Left ventricle myocardium inferior (tissue), 1 donor: ENCODE measurements around the gene DLEC1. TPM values are rescaled to one million over a fixed set of nuclear protein-coding genes. Genes with fewer than 3 reads are reported as not detected.

Source experiments
- DNase-seq: peaks from one replicate; pipeline ENCODE4 v3.0.0-alpha.2; 2020
- H3K27ac ChIP-seq: fragments of 200-600 bp; replicated peaks from 2 replicates; pipeline ENCODE4 v1.8.0; 2021
- H3K27me3 ChIP-seq: fragments of 200-600 bp; 2 replicates; pipeline ENCODE4 v1.8.0; 2021; ENCODE audit warnings: low read depth
- H3K36me3 ChIP-seq: fragments of 200-600 bp; 2 replicates; pipeline ENCODE4 v1.8.0; 2021
- H3K4me1 ChIP-seq: fragments of 200-600 bp; 2 replicates; pipeline ENCODE4 v1.8.0; 2021
- H3K4me3 ChIP-seq: fragments of 200-600 bp; 2 replicates; pipeline ENCODE4 v1.8.0; 2021; ENCODE audit warnings: mild to moderate bottlenecking, moderate library complexity
- H3K9me3 ChIP-seq: fragments of 200-600 bp; replicated peaks from 2 replicates; pipeline ENCODE4 v1.8.0; 2021
- CTCF ChIP-seq: fragments of 200-600 bp; IDR thresholded peaks from 2 replicates; pipeline ENCODE4 v1.8.0; 2021; ENCODE audit warnings: antibody characterized with exemption, mild to moderate bottlenecking, borderline replicate concordance
- intact Hi-C: fragments of 100-400 bp; cut with micrococcal nuclease; formaldehyde crosslinking; loops from one replicate; pipeline ENCODE4 v1.11.0; 2022
- total RNA-seq: library from RNA; stranded (reverse); fragmentation: NEBNext Ultra II Directional; extraction: Animal tissue kit (Norgen Biotek cat#: 25700); gene quantifications from one replicate; pipeline ENCODE4 v1.2.1, GENCODE V29; 2021
- donor health status: DM: no; HTN: yes; CAD: no; lungs with severe emphysema.

The DLEC1 gene
- total RNA-seq, 1 donor from 2014 or later: 0.08 TPM

GRCh38 chr3:38088126-38089078, 49.4 kb downstream of the DLEC1 start:
- no peak for TF ChIP-seq CTCF
- intact Hi-C loops: no loop called here
- Histone ChIP-seq H3K27ac (no peak overlapping the region), H3K9me3 (no peaks in the 10 kb centered on the region), H3K36me3 (no peaks in the 10 kb centered on the region), H3K4me3 (no peak overlapping the region), H3K4me1 (no peaks in the 10 kb centered on the region), H3K27me3 (no peaks in the 10 kb centered on the region)
- DNase-seq: no peak

GRCh38 chr3:38089163-38089562, 50.2 kb downstream of the DLEC1 start:
- intact Hi-C loops: no loop called here
- no peak for DNase-seq
- H3K27me3 ChIP-seq: peaks cover 7% of the 10 kb centered on the region

DNA sequence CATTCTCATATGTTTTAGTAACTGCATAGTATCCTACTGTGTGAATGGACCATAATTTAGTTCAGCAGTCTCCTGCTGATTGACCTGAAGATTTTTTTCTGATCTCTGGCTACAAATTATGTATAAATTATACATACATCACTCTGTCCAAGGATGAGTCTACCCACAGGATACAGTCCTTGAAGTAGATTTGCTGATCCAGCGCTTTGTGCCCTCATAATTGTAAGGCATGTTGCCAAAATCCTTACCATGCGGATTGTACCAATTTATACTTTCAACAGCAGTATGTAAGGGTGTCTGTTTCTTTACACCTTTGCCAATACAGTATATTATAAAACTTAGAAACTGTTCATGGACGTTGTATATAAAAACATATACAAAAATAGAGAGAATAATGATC, 51.4 kb downstream of the DLEC1 start:
- TF ChIP-seq CTCF: no peak
- Histone ChIP-seq H3K36me3 (no peaks in the 10 kb centered on the region), H3K27ac (no peak overlapping the region), H3K27me3 (peaks cover 20% of the 10 kb centered on the region), H3K9me3 (no peaks in the 10 kb centered on the region), H3K4me3 (no peak overlapping the region), H3K4me1 (no peaks in the 10 kb centered on the region)
- no peak for DNase-seq
- intact Hi-C loops: no loop called here

More at GRCh38 chr3:38089163-38089562, 50.2 kb downstream of the DLEC1 start:
- TF ChIP-seq CTCF: no peak
- H3K9me3 ChIP-seq: no peaks in the 10 kb centered on the region
- H3K4me3 ChIP-seq: no peak overlapping the region
- H3K4me1 ChIP-seq: no peaks in the 10 kb centered on the region
- no peak overlapping the region for H3K27ac ChIP-seq
- no peaks in the 10 kb centered on the region for H3K36me3 ChIP-seq

GRCh38 chr3:38094999-38095398, 56.0 kb downstream of the DLEC1 start:
- H3K4me1 ChIP-seq: no peaks in the 10 kb centered on the region
- intact Hi-C loops: no loop called here
- no peak overlapping the region for H3K4me3 ChIP-seq
- TF ChIP-seq CTCF: no peak
- DNase-seq: no peak
- H3K27ac ChIP-seq: no peak overlapping the region
- no peaks in the 10 kb centered on the region for H3K9me3 ChIP-seq
- peaks cover 54% of the 10 kb centered on the region for H3K27me3 ChIP-seq
- H3K36me3 ChIP-seq: no peaks in the 10 kb centered on the region

DNA sequence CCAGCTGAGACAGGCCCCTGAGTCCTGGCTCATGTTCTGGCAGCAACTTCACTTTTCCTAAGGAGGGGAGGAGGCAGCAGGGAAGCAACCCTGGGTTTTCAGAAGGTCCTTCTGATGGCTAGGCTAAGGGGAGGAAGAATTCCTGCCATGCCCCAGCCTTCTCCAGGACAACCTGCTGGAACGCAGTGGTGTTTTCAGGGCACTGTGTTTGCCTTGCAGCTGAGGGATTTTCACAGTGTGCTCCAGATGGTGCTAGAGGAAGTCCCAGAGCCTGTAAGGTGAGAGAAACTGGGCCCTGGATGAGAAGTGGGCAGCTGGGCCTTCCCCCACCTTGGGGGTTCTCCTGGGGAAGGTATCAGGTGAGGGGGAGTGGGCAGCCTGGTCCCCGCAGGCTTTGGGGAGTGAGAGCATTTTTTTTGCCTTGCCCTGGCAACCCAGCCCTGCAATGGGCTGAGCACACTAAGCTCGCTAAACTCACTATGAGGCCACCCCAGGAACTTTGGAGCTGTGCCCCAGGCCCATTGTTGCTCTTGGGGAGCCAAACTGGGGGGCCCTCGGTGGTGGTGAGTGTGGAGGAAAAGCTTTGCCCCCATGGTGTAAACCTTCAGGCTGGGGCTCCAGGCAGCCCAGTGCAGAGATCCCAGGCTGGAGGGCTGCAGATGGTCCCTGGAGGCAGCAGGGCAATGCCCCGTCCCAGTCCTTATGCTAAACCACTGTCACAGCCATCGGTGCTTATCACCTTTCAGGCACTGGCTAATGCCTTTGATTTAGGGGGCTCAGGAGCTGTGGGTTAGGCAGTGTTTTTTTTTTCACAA, 56.9 kb downstream of the DLEC1 start:
- H3K27ac ChIP-seq: no peak overlapping the region
- no peak for DNase-seq
- no peaks in the 10 kb centered on the region for H3K4me1 ChIP-seq
- no peaks in the 10 kb centered on the region for H3K36me3 ChIP-seq
- no peak for TF ChIP-seq CTCF
- peaks cover 63% of the 10 kb centered on the region for H3K27me3 ChIP-seq
- H3K9me3 ChIP-seq: no peaks in the 10 kb centered on the region
- intact Hi-C loops: no loop called here
- no peak overlapping the region for H3K4me3 ChIP-seq
